NT2/D1 (cell line): ENCODE data around the gene CORT.

Experiments used
- YY1 ChIP-seq: IDR thresholded peaks from 2 replicates; pipeline ENCODE4 v1.6.1; 2011; ENCODE audit not compliant: insufficient read length, insufficient read depth
- ZNF274 ChIP-seq: IDR thresholded peaks from 2 replicates; pipeline ENCODE4 v1.6.1; 2011; ENCODE audit warnings: mild to moderate bottlenecking, low read depth, low read length

DNA sequence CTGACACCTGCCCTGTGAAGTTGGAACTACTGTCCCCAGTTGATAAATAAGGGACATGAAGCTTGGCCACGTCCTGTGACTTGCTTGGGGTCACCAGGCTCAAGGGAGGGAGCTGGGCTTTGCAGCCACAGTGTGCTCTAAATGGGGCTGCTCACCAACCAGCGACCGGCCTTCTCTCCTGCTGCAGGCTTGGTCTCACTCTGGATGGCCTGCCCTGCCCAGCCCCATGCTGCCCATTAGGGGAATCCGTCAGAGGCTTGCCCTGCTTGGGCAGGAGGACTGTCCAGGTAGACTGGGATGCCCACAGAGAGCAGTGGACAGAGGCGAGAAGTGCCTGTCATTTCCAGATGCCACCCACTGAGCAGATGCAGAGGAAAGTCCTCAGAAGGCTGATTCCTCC is 20.8 kb upstream of the CORT start:
- no peak for TF ChIP-seq ZNF274
- no peak for TF ChIP-seq YY1
